ENCODE measurements around the gene CTNNBL1.

DNA sequence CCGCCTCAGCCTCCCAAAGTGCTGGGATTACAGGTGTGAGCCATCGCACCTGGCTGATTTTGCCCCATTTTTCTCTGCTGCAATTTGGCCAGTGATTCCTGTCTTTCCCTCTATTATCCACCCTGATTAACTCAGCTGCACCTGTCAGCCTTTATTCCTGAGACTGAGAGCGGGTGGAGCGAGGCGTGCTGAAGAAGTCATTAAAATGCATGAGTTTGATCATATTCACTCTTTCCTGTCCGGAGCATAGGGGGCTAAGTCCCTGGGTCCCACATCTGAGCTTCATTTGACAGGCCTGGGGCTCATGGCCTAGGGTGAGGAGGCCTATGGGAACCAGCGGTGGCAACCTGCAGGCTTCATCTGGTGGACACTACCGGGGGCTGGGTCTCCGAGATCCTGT, 25.7 kb upstream of the CTNNBL1 start:
- TF ChIP-seq, protein P1, sequence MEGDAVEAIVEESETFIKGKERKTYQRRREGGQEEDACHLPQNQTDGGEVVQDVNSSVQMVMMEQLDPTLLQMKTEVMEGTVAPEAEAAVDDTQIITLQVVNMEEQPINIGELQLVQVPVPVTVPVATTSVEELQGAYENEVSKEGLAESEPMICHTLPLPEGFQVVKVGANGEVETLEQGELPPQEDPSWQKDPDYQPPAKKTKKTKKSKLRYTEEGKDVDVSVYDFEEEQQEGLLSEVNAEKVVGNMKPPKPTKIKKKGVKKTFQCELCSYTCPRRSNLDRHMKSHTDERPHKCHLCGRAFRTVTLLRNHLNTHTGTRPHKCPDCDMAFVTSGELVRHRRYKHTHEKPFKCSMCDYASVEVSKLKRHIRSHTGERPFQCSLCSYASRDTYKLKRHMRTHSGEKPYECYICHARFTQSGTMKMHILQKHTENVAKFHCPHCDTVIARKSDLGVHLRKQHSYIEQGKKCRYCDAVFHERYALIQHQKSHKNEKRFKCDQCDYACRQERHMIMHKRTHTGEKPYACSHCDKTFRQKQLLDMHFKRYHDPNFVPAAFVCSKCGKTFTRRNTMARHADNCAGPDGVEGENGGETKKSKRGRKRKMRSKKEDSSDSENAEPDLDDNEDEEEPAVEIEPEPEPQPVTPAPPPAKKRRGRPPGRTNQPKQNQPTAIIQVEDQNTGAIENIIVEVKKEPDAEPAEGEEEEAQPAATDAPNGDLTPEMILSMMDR (IDR thresholded peaks at IDR 0.05; ENCODE audit: low read depth, low read length), result no peak
- TF ChIP-seq POLR2A (IDR thresholded peaks at IDR 0.05; ENCODE audit: extremely low read depth, insufficient read length), result no peak
- TF ChIP-seq, protein P2, sequence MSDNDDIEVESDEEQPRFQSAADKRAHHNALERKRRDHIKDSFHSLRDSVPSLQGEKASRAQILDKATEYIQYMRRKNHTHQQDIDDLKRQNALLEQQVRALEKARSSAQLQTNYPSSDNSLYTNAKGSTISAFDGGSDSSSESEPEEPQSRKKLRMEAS (IDR thresholded peaks at IDR 0.05; ENCODE audit: low read depth, low read length), result no peak

Data from NB4 (cell line).